SK-N-SH (cell line): ENCODE results near the gene LTA4H.

Experiments used
- CTCF ChIP-seq: fragments of 200-600 bp; sonication (generic); IDR thresholded peaks from 2 replicates; pipeline ENCODE4 v1.6.1; 2017; ENCODE audit warnings: antibody characterized with exemption, mild to moderate bottlenecking, moderate library complexity
- EP300 ChIP-seq, 2 experiments: IDR thresholded peaks; 2 replicates each; pipeline versions ENCODE4 v1.4.0 to v1.6.1; 2012; ENCODE audit warnings: borderline replicate concordance in 1 of 2, low read depth in 1 of 2, low read length in 1 of 2
- FOXJ3 ChIP-seq: sonication (generic); formaldehyde crosslinking; IDR thresholded peaks from 2 replicates; pipeline ENCODE4 v1.5.1; 2020; ENCODE audit warnings: mild to moderate bottlenecking, missing genetic modification reagents
- FOXM1 ChIP-seq: IDR thresholded peaks from 2 replicates; pipeline ENCODE4 v1.4.0; 2012; ENCODE audit warnings: low read depth, mild to moderate bottlenecking
- JUND ChIP-seq: IDR thresholded peaks from 2 replicates; pipeline ENCODE4 v1.4.0; 2012
- NFIC ChIP-seq: IDR thresholded peaks from 2 replicates; pipeline ENCODE4 v1.4.0; 2012; ENCODE audit warnings: borderline replicate concordance
- RAD21 ChIP-seq: IDR thresholded peaks from 2 replicates; pipeline ENCODE4 v1.6.1; 2012; ENCODE audit warnings: mild to moderate bottlenecking, low read length
- RCOR1 ChIP-seq: fragments of 150-350 bp; IDR thresholded peaks from 2 replicates; pipeline ENCODE4 v1.6.1; 2017; ENCODE audit warnings: antibody characterized with exemption, low read length
- SIN3A ChIP-seq: IDR thresholded peaks from 2 replicates; pipeline ENCODE4 v1.6.1; 2012; ENCODE audit warnings: low read depth, mild to moderate bottlenecking, low read length, moderate library complexity, borderline replicate concordance
- TAF1 ChIP-seq: IDR thresholded peaks from 2 replicates; pipeline ENCODE4 v1.6.1; 2012; ENCODE audit warnings: low read depth, mild to moderate bottlenecking, low read length, moderate library complexity, borderline replicate concordance
- USF1 ChIP-seq: IDR thresholded peaks from 2 replicates; pipeline ENCODE4 v1.4.0; 2012; ENCODE audit warnings: low read depth, borderline replicate concordance

GRCh38 chr12:96053476-96054243 lies 18.3 kb upstream of the LTA4H start:
- no peak for TF ChIP-seq NFIC
- no peak for TF ChIP-seq TAF1
- no peak for TF ChIP-seq FOXJ3
- no peak for TF ChIP-seq CTCF
- no peak for TF ChIP-seq EP300 (IDR thresholded peaks at IDR 0.05; ENCODE audit: borderline replicate concordance in 1 of 2, low read depth in 1 of 2, low read length in 1 of 2)
- no peak for TF ChIP-seq SIN3A
- no peak for TF ChIP-seq JUND
- TF ChIP-seq USF1: no peak
- TF ChIP-seq RCOR1: no peak
- TF ChIP-seq RAD21: no peak
- TF ChIP-seq FOXM1: no peak
